Measurements from ENCODE around the gene PIEZO2. TPM values are rescaled to one million over a fixed set of nuclear protein-coding genes. Genes with fewer than 3 reads are reported as not detected.

Gene PIEZO2
- total and polyA plus RNA-seq, 2 of the 8 experiments (the other 6 are each of a cell fraction or from before 2014, with no cell fraction given), result 4.7 to 16.5 TPM

DNA sequence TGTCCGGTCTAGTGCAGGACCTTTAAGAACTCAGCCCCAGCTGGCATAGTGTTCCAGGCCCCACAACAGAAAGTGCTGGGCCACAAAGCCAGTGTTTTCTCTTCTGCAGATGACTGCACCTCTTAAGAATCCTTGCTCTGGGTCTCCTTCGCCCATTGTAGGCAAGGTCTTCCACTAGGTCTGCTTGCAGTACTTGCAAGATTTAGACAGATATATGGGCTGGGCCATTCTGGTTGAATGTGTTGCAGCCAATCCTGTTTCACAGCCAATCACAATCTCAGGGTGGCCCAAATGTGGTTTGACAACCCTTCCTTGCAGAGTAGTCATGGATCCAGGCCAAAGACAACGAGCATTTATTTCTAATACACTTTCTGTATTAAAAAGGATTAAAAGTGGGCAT, 13.1 kb upstream of the PIEZO2 start:
- WGBS, 2 experiments (ENCODE audit: extremely low coverage in 1 of 2, insufficient coverage in 1 of 2, insufficient read length in 1 of 2, insufficient replicate concordance in 2 of 2, low coverage in 1 of 2, low lambda C conversion rate in 2 of 2, missing lambda C conversion rate in 1 of 2), result 91% methylated on average over 3 of the region's 3 CpGs; no CpG with 5 or more reads in 1 of the 2 experiments
- Histone ChIP-seq H4K8ac (ENCODE audit: extremely low read depth, insufficient read depth, low read length) (no peak overlapping the region), H3K36me3 (ENCODE audit: control insufficient read depth in 2 of 4, insufficient read depth in 4 of 4, low read length in 3 of 4) (no peaks in the 10 kb centered on the region), H3K4me3 (ENCODE audit: extremely low read depth in 1 of 4, insufficient read depth in 2 of 4, low read depth in 3 of 4, low read length in 4 of 4) (no peak overlapping the region), H3K56ac (replicated peaks; ENCODE audit: insufficient read length, low read depth, low read length) (no peak overlapping the region), H2AFZ (ENCODE audit: low read length) (no peak overlapping the region), H3K79me1 (ENCODE audit: low read depth, low read length) (no peaks in the 10 kb centered on the region), H2BK5ac (ENCODE audit: low read depth, low read length) (no peak overlapping the region), H3K27ac (ENCODE audit: low read depth, low read length) (no peak overlapping the region), H4K5ac (ENCODE audit: insufficient read length, low read depth, low read length) (no peak overlapping the region), H3K4ac (replicated peaks; ENCODE audit: insufficient read length, low read depth, low read length) (no peak overlapping the region), H2BK20ac (ENCODE audit: low read length) (no peak overlapping the region), H2AK5ac (ENCODE audit: low read depth, low read length) (no peak overlapping the region), H3K23ac (ENCODE audit: insufficient read length) (no peak overlapping the region), H2BK12ac (ENCODE audit: low read depth, low read length) (no peak overlapping the region), H3K27me3 (replicated peaks in 1 of 4; ENCODE audit: control insufficient read depth in 3 of 4, extremely low read depth in 1 of 4, insufficient read depth in 3 of 4, low read length in 3 of 4) (peaks cover 0 to 19% (median 11%) of the 10 kb centered on the region in 4 experiments; a peak in 5 of 7 replicates), H3K23me2 (ENCODE audit: low read depth, low read length) (no peaks in the 10 kb centered on the region), H3K79me2 (ENCODE audit: control insufficient read depth in 1 of 2, insufficient read depth in 2 of 2, low read length in 2 of 2) (no peaks in the 10 kb centered on the region), H2BK120ac (replicated peaks; ENCODE audit: low read depth, low read length) (no peak overlapping the region), H4K20me1 (replicated peaks in 1 of 2; ENCODE audit: control insufficient read depth in 1 of 2, insufficient read depth in 2 of 2, low read length in 2 of 2) (no peaks in the 10 kb centered on the region), H3K9ac (replicated peaks in 1 of 4; ENCODE audit: extremely low read depth in 1 of 4, low read depth in 3 of 4, low read length in 3 of 4) (no peak overlapping the region), H3K14ac (ENCODE audit: insufficient read length) (no peak overlapping the region), H3K4me2 (ENCODE audit: insufficient read depth in 1 of 2, low read depth in 2 of 2, low read length in 2 of 2) (no peak overlapping the region), H2BK15ac (ENCODE audit: low read length) (no peak overlapping the region), H3K9me3 (ENCODE audit: insufficient read depth in 2 of 2, low read depth in 1 of 2, low read length in 1 of 2) (no peaks in the 10 kb centered on the region), H3K18ac (ENCODE audit: extremely low read depth, low read length) (no peak overlapping the region), H3K4me1 (replicated peaks in 1 of 4; ENCODE audit: control insufficient read depth in 3 of 4, insufficient read depth in 4 of 4, low read length in 3 of 4) (peaks cover 0 to 2% (median 1%) of the 10 kb centered on the region in 4 experiments; a peak in 4 of 7 replicates), H4K91ac (replicated peaks; ENCODE audit: insufficient read length, low read length) (no peak overlapping the region)
- DNase-seq (ENCODE audit: low read depth in 1 of 2, low spot score in 2 of 2) (no peak), FAIRE-seq (no peak)
- ChIA-PET CTCF (ENCODE audit: partially characterized antibody) (interaction anchor here (0.7 to 2.5 kb wide), 9 partner anchors 8 to 407 kb away, joined by 3 to 10 read pairs (median 4); no protein-coding TSS in a partner anchor), POLR2A (ENCODE audit: partially characterized antibody) (no interaction called here)
- TF ChIP-seq TBP (IDR thresholded peaks at IDR 0.05; ENCODE audit: low read depth, low read length) (no peak), NANOG (IDR thresholded peaks at IDR 0.05; ENCODE audit: insufficient read depth, low read depth, low read length, poor library complexity, severe bottlenecking) (no peak), RXRA (IDR thresholded peaks at IDR 0.05; ENCODE audit: insufficient read depth, low read depth, low read length) (no peak), HDAC6 (IDR thresholded peaks at IDR 0.05; ENCODE audit: low read depth, low read length) (no peak), RNF2 (IDR thresholded peaks at IDR 0.05; ENCODE audit: borderline replicate concordance, low read depth, low read length, missing control alignments, poor library complexity, severe bottlenecking) (no peak), EGR1 (IDR thresholded peaks at IDR 0.05; ENCODE audit: borderline replicate concordance, low read depth, low read length) (no peak), SRF (IDR thresholded peaks at IDR 0.05; ENCODE audit: low read depth, low read length) (no peak), SIX5 (IDR thresholded peaks at IDR 0.05; ENCODE audit: low read depth, low read length) (no peak), CREB1 (IDR thresholded peaks at IDR 0.05) (no peak), KDM5A (IDR thresholded peaks at IDR 0.05; ENCODE audit: low read length) (no peak), SIRT6 (IDR thresholded peaks at IDR 0.05; ENCODE audit: low read length) (no peak), CBX5 (IDR thresholded peaks at IDR 0.05; ENCODE audit: low read depth, low read length) (no peak), RAD21 (IDR thresholded peaks at IDR 0.05 in 1 of 2, conservative IDR thresholded peaks at IDR 0.05 in 1 of 2; ENCODE audit: low read depth in 2 of 2, low read length in 2 of 2) (no peak)
- TF ChIP-seq, protein P1, sequence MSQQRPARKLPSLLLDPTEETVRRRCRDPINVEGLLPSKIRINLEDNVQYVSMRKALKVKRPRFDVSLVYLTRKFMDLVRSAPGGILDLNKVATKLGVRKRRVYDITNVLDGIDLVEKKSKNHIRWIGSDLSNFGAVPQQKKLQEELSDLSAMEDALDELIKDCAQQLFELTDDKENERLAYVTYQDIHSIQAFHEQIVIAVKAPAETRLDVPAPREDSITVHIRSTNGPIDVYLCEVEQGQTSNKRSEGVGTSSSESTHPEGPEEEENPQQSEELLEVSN (IDR thresholded peaks at IDR 0.05), result no peak
